Measurements from ENCODE around the gene RECQL5.
"Not testable (repeated sequence)": the region's sequence is repeated elsewhere in the genome, so short reads cannot be mapped to it uniquely, and the experiment has no call there.

The RECQL5 gene

DNA sequence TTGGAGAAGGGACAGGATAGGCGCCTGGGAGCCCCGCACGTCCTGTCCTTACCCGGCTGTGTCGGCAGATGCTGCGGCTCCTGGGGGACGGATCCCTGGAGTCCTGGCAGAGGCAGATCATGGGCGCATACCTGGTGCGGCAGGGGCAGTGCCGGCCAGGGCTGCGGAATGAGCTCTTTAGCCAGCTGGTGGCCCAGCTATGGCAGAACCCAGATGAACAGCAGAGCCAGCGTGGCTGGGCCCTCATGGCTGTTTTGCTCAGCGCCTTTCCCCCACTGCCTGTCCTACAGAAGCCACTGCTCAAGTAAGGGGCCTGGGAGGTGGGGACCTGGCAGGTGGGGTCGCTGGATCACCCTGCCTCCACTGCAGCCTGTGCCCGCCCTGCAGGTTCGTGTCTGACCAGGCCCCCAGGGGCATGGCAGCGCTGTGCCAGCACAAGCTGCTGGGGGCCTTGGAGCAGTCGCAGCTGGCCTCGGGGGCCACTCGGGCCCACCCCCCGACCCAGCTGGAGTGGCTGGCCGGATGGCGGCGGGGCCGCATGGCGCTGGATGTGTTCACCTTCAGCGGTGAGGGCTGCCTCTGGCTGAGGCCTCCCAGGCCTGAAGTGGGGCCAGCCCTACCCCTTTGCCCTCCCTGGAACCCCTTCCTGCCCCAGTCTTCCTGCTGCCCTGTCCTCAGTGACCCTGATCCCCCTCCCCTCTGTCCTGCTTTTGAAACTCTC lies 53.9 kb downstream of the RECQL5 start:
- DNase-seq, result no peak

DNA sequence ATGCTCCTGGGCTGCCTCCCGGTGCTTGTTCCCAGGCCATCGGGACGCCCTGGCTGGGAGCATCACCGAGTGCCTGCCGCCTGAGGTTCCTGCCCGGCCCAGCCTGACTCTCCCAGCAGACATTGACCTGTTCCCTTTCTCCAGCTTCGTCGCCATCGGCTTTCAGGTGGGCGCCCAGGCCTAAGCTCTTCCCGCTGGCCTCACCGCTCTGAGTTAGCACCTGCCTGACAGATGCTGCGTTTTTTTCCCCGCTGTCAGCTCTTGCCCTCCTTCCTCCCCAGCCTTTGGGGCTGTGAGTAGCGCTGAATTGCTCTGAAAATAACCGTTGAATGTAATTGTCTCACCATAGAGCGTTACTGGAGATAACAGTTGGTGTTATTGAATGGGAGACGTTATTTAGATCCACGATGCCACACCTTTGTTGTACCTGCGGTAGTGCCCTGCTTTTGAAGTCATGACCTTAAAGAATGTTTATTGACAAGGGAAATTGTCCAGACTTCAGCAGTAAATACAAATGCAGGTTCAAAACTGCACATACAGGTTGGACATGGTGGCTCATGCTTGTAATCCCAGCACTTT lies 55.0 kb downstream of the RECQL5 start:
- no peak for DNase-seq

DNA sequence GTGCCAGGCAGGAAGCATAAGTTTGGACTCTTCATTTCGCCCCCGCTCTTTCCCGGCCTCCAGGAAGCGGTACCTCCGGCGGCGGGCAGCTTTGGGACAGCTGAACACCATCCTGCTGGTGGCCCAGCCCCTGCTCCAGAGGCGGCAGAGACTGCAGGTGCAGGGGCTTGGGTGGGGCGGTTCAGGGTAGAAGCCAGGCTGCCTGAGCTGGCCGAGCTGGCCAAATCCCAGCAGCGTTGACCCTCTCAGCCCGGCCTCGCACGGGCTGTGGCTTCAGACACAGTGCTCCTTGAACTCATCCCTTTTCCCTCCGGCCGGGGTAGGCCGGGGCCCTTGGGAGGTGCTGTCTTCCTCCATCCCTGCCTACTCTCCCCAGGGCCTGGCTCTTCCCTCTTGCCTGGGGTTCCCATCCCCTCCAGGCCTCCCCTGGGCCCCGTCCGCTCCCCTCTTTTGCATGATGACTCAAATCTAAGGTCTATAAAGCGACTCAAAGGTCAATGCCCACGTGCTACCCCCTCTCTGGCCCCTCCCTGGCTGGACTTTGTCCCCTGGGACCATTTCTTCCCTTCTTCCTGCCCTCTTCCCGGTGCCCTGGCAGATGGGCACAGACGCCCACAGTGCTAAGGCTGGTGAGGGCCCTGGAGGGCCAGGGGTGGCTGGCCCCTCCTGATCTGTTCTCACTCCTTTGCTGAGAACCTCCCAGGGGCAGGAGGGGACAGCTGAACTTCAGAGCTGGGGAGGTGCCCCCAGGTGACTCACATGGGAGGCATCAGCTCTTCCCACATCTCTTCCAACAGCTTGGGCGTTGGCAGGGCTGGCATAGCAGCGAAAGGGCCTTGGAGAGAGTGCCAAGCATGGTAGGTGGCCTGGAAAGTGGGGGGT lies 56.6 kb downstream of the RECQL5 start:
- DNase-seq, result no peak

DNA sequence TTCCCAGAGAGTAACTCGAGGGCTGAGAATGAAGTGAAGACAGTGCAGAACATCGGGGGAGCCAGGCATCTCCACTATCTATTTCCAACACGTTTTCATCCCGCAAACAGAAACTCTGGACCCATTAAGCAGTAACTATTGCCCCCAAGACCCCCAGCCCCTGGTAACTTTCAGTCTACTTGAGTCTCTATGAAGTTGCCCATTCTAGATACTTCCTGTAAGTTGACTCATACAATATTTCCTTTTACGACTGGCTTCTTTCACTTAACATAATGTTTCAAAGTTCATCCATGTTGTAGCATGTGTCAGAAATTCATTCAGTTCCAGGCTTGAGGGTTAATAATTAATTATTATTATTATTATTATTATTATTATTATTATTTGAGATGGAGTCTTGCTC lies 59.9 kb downstream of the RECQL5 start:
- no peak for DNase-seq

DNA sequence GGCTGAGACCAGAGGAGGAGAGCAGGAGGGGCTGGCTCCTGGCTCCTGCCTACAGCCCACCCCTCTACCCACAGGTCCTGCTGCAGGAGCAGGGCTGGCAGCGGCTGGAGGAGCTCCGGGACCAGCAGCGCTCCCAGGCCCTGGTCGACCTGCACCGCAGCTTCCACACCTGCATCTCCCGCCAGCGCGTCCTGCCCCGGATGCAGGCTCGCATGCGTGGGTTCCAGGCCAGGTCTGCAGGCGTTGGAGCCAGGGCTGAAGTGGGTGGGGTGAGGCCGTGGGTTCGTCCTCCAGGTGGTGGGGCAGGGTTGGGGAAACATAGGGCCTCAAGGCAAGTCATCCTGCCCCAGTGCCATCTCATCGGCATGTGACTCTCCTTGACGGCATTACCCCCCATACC lies 61.2 kb downstream of the RECQL5 start:
- DNase-seq, result no peak

DNA sequence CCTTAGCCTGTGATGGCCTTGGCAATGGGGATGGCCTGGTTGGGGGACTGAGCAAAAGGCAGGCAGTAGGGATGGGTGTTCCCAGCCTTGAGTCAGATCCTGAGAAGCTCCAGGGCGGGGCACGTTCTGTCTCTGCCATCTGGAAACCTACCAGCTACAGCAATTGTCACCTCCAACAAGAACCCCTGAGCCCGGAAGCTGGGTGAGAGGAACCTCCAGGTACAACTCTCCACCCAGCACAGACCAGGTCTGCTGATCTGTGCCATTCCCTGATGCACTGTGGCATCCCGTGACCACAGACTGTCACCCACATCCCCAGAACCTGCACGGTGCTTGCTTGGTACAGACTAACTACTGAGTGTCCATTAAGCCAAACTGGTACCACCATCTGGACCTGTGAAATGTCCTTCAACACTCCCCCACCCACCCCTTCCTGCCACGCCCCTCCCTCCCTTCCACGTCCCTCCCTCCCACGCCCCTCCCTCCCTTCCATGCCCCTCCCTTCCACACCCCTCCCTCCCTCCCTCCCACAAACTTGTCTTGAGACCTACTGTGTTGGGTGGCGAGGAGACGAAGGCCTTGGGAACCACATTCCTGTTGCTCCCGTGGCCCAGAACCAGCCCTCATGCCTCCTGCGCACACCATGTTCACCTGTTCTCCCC lies 62.8 kb downstream of the RECQL5 start:
- no peak for DNase-seq

DNA sequence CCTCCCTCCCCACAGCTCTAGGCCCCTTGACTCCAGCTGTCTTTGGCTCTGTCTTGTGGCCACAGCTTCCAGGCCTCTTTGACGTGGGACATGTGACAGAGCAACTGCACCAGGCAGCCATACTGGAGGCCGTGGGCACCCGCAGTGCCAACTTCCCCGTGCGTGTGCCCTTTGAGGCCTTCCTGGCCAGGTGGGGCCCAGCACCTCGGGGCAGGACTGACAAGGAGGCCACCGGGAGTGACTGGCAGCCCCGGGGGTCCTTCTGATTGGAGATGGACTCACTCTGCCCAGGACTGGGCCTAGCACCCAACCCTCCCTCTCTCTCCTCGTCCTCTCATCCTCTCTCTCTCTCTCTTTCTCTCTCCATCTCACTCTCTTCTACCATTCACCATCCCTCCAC lies 63.8 kb downstream of the RECQL5 start:
- no peak for DNase-seq

DNA sequence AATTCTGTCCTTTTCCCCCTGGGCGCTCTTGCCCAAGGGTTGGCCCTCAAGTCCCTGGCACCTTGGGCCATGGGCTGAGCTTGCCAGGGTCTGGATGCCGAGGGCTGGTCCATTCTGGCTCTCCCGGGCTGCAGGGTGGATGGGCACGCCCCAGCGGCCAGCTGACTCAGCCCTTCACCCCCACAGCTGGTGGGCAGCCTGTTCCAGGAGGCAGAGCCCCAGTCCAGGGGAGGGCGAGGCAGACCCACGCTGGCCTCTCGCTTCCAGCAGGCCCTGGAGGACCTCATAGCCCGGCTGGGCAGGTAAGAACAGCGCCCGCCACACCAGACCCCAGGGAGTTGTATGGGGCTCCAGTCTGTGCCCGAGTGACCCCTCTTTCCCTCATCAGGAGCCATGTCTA lies 64.3 kb downstream of the RECQL5 start:
- no peak for DNase-seq

DNA sequence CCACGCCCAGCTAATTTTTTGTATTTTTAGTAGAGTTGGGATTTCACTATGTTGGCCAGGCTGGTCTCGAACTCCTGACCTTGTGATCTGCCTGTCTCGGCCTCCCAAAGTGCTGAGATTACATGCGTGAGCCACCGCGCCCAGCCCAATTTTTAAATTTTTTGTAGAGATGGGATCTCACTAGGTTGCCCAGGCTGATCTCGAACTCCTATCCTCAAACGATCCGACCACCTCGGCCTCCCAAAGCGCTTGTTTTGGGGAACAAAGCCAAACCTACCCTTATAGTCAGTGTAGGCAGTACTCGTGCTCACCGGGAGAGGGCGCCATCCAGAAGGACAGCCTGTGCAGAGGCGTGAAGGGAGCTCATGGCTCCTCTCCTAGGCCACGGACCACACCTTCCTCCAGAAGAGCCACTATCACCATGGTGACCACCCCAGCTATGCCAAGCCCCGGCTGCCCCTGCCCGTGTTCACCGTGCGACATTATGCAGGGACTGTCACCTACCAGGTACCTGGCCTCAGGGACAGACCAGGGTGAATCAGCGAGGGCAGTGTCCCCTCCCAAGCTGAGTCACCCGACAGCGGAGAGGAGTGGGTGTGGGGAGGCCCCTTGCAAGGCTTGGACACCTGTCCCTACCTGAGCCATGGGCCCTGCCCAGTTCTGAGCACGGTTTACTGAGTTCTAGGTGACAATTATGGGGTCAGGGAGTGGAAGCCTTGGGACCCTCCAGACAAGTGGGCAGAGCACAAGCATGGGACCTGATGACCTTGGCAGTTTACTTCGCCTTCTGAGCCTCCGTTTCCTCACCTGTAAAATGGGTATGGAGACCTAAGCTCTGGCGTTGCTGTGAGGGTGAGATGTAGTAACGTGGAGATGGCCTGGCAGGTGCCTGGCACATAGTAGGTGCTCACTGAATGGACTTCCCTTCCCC lies 65.6 kb downstream of the RECQL5 start:
- DNase-seq, result peak; percentile 45

DNA sequence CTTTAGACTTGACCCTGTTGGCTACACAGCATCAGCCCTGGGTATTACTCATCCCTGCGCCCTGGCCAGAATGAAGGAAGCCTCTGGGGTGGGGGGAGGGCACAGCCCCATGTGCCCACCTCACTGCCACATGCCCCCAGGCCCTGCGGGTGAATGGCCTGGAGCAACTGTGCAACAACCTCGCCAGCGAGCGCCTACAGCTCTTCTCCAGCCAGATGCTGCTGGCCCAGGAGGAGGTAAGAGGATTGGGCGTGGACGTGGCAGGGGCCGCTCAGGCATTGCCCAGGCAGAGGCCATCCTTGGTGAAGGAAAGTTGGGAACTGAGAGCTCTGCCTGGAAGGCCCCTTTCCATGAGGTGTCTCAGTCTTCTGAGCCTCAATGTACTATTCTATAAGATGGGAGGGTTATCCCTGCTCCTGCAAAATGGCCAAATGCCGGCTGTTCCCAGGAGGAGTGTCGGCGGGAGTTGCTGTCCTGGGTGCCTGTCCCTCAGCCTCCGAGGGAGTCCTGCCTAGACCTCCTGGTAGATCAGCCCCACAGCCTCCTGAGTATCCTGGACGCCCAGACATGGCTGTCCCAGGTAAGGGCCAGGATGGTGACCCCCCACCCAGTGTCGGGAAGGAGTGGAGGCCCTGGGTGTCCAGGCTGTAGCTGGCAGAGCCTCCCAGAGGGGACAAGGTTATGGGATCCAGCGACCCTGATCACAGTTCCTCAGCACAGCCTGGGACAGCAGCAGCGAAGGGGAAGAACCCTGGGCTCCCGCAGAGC lies 70.5 kb downstream of the RECQL5 start:
- DNase-seq, result no peak

DNA sequence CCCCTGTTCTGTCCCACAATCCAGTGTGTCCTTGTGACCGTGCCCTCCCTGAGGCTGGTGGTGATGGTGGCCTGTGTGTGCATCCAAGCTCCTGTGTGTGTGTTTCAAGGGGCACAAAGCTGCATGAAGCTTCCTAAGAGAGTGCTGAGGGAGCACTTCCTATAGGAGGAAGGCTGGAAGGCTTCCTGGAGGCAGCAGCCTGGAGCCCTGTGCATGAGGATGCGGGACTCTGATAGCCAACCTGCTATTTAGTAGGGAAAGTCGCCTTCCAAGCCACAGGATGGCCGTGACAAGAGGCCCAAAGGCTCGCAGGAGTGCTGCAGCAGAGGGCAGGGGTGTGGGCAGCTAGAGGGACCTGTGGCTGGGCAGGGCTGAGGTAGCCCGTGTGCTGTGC lies 71.0 kb downstream of the RECQL5 start:
- DNase-seq, result no peak

DNA sequence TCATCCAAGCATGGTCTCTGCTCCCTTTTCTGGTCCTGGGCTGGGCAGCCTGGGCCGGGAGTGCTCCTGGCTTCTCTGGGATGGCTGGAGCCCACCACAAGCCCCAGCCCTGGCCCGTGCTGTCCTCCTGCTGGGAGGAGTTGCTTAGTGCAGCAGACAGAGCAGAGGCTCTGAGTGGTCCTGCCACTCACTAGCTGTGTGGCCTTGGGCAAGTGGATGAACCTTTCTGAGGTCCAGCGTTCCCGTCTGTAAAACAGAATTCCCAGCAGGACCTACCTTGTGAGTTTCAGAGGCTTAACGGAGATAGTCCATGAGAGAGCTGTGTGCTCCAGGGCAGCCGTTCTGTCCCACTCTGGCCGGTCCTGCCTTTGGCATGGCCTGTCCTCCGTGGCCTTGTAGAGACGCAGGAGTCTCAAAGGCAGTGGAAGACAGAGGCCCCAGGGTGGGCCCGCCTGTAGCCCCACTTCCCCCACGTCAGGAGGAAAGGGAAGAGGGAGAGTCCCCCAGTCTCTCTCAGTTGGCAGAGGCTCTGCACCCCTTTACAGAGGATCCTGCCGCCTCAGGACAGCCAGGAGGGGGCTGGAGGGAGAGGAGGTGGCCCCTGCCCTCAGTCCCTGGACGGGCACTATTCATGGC lies 71.6 kb downstream of the RECQL5 start:
- DNase-seq, result no peak

DNA sequence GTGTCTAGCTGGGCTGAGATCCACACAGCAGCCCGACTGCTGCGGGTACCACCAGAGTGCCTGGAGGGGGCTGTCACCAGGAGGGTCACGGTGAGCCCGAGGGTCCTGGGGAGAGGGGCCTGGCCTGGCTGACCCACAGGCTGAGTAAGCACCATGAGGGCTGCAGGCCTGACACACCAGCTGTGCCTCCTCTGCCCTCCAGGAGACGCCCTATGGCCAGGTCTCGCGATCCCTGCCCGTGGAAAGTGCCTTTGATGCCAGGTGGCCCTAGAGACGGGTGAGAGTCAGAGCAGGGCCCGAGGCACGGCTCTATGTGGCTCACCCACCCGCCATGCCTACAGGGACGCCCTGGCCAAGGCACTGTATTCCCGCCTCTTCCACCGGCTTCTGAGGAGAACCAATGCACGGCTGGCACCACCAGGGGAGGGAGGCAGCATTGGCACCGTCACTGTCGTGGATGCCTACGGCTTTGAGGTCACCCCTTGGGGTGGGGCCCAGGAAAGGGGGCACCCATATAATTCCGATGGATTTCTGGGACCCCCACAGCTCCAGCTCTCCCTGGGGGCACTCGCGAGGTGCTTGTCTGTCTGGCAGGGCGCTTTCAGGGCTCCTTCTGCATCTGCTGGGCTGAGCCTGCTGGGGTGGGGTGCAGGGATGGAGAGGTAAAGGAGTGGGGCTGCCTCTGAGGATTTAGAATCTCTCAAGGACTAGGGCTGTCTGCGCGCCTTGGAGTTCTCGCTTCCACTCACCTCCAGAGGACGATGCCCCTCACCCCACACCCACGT lies 72.3 kb downstream of the RECQL5 start:
- DNase-seq, result no peak

DNA sequence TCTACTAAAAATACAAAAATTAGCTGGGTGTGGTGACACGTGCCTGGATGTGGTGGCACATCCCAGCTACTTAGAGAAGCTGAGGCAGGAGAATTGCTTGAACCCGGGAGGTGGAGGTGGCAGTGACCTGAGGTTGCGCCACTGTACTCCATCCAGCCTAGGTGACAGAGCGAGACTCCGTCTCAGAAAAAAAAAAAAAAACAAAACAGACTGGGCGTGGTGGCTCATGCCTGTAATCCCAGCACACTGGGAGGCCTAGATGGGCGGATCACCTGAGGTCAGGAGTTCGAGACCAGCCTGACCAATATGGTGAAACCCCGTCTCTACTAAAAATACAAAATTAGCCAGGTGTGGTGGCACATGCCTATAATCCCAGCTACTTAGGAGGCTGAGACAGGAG lies 73.5 kb downstream of the RECQL5 start:
- not testable (repeated sequence) for DNase-seq

DNA sequence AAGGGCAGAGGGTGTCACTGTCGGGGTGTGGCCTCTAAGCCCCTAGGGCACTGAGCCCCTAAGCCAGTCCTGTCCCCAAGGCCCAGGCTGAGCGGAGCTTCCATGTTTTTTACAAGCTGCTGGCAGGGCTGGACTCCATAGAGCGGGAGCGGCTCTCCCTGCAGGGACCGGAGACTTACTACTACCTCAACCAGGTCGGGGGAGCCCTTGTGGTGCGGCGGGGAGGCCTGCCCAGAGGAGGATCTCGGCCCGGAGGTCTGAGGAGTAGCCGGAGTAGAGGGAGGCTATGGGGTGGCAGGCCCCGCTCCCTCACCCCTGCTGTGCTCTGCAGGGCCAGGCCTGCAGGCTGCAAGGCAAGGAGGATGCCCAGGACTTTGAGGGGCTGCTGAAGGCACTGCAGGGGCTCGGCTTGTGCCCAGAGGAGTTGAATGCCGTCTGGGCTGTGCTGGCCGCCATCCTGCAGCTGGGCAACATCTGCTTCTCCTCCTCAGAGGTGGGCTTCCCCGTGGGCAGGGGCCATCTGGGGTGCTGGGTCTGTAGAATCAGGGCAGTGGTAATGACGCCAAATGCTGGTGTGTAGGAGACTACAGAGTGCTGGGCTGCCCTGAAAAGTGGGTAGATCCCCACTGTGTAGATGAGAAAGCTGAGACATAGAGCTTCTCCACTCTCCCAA lies 74.5 kb downstream of the RECQL5 start:
- DNase-seq, result no peak

DNA sequence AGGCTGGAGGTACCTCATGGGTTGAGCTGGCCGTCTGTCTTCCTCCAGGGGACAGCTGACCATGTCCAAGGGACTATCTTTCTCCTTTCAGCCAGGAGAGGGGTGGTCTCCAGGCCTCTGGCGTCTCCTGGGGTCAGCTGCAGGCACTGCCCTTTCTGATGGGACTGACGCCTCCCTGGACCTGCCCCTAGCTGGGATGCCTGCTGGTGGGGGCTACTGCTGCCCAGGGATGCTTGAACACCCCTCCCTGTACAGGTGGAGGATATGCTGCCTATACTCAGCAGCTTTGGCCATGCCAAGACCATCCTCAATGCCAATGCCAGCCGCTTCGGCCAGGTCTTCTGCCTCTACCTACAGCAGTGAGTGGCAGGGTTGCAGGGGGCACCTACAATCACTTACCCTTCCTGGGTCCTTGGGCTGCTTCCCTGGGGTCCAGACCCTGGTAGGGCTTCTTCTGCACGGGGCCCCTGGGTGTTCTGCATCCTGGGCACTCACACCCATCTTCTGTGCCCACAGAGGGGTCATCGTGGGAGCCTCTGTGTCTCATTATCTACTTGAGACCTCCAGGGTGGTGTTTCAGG lies 75.1 kb downstream of the RECQL5 start:
- DNase-seq, result no peak

DNA sequence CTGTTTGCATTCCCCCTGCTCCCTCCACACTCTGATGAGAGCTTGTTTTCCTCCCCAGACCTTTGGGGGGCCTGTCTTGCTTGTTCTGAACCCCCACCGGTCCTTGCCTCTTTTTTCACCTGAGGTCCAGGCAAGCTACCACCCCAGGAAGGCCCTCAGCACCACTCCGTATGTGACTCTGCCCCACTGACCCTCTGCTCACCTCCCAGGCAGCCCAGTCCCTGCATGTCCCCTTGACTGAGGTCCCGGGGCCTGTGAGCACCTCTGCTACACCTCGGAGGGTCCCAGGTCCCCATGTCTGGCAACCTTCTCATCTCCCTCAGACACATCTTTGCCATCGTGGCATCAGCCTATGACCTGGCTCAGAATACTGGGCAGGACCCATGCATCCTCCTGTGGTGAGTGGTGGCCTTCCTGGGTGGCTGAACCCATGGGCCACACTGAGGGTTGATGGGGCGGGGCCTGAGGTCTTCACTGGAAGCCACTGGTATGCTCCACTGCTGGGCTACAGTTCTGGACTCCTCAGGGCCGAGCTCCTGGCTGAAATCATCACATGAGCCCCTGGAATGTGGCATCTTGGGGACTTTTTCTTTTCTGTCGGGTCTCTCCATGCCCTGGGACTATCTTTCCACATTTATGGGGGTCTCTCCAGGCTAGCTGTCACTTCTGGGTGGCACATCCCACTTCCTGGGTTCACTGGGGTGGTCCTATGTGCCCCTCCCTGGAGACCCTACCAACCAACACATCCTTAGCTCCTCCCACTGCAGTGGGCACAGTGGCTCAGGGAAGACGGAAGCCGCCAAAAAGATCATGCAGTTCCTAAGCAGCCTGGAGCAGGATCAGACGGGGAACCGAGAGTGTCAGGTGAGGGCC lies 75.9 kb downstream of the RECQL5 start:
- DNase-seq, result no peak

DNA sequence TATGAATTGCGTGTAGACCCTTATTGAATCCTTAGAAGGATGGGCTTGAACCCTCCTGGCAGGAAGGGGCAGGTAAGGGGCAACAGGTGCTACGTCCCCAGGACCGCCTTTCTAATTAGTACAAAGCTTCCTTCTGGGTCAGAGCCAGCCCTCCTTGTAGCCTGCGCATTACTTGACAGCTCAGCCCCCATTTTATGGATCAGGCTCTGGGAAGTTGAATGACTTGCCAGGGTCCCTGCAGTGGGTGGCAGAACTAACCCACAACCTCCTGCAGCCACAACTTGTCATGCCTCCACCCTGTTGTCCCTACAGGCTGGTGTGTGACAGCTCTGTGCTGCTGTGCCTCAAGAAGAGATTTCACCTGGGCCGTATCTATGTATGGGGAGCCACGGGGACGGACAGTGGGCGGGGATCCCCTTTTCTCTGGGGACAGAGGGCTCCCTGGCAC lies 76.6 kb downstream of the RECQL5 start:
- DNase-seq, result no peak

Data from activated T-cell treated with anti-CD3 and anti-CD28 coated beads for 4 hours (primary cell).